Ishikawa (cell line): ENCODE results near the gene APOM.

ENCODE experiments used
- CEBPB ChIP-seq: IDR thresholded peaks from 2 replicates; pipeline ENCODE4 v1.6.1; 2012
- CREB1 ChIP-seq: IDR thresholded peaks from 2 replicates; pipeline ENCODE4 v1.6.1; 2012; ENCODE audit warnings: low read depth
- EGR1 ChIP-seq: IDR thresholded peaks from 2 replicates; pipeline ENCODE4 v1.6.1; 2012
- EP300 ChIP-seq: IDR thresholded peaks from 2 replicates; pipeline ENCODE4 v1.6.1; 2012; ENCODE audit warnings: borderline replicate concordance
- FOXM1 ChIP-seq: IDR thresholded peaks from 2 replicates; pipeline ENCODE4 v1.6.1; 2012; ENCODE audit warnings: low read depth, borderline replicate concordance
- MAX ChIP-seq: IDR thresholded peaks from 2 replicates; pipeline ENCODE4 v1.6.1; 2012
- NFIC ChIP-seq: IDR thresholded peaks from 2 replicates; pipeline ENCODE4 v1.6.1; 2012
- RAD21 ChIP-seq: IDR thresholded peaks from 2 replicates; pipeline ENCODE4 v1.6.1; 2012; ENCODE audit warnings: low read depth
- REST ChIP-seq: IDR thresholded peaks from 2 replicates; pipeline ENCODE4 v1.6.1; 2012; ENCODE audit warnings: low read depth, mild to moderate bottlenecking
- TAF1 ChIP-seq: IDR thresholded peaks from 2 replicates; pipeline ENCODE4 v1.6.1; 2012; ENCODE audit warnings: low read depth, mild to moderate bottlenecking
- TCF12 ChIP-seq: IDR thresholded peaks from 2 replicates; pipeline ENCODE4 v1.6.1; 2012; ENCODE audit warnings: low read depth
- TEAD4 ChIP-seq: IDR thresholded peaks from 2 replicates; pipeline ENCODE4 v1.6.1; 2012
- USF1 ChIP-seq: IDR thresholded peaks from 2 replicates; pipeline ENCODE4 v1.6.1; 2012
- YY1 ChIP-seq: IDR thresholded peaks from 2 replicates; pipeline ENCODE4 v1.6.1; 2012; ENCODE audit warnings: low read depth
- ZBTB7A ChIP-seq: IDR thresholded peaks from 2 replicates; pipeline ENCODE4 v1.6.1; 2012; ENCODE audit warnings: low read depth

APOM gene

GRCh38 chr6:31634131-31634530, 21.6 kb upstream of the APOM start:
- TF ChIP-seq REST, result no peak
- TF ChIP-seq CREB1, result no peak
- no peak for TF ChIP-seq YY1
- no peak for TF ChIP-seq FOXM1
- no peak for TF ChIP-seq MAX
- TF ChIP-seq TAF1, result no peak
- no peak for TF ChIP-seq NFIC
- TF ChIP-seq CEBPB, result no peak
- no peak for TF ChIP-seq TCF12

- TF ChIP-seq CEBPB, result no peak
- TF ChIP-seq TAF1, result no peak
- TF ChIP-seq FOXM1, result no peak
- no peak for TF ChIP-seq YY1
- TF ChIP-seq RAD21, result no peak
- no peak for TF ChIP-seq NFIC
- no peak for TF ChIP-seq EP300
- TF ChIP-seq USF1, result no peak
- TF ChIP-seq CREB1, result no peak
- no peak for TF ChIP-seq REST
- TF ChIP-seq TCF12, result no peak
- no peak for TF ChIP-seq ZBTB7A
- no peak for TF ChIP-seq TEAD4
- TF ChIP-seq EGR1, result no peak
- no peak for TF ChIP-seq MAX
Observed at GRCh38 chr6:31634969-31635575, 20.6 kb upstream of the APOM start.

- TF ChIP-seq TEAD4 (no peak), CEBPB (no peak), CREB1 (no peak), NFIC (no peak), EP300 (no peak), MAX (no peak), TAF1 (no peak), FOXM1 (no peak), RAD21 (no peak)
Observed at GRCh38 chr6:31636698-31637596, 18.7 kb upstream of the APOM start.

- no peak for TF ChIP-seq TAF1
- no peak for TF ChIP-seq TEAD4
- TF ChIP-seq USF1, result no peak
- no peak for TF ChIP-seq FOXM1
- TF ChIP-seq REST, result no peak
- no peak for TF ChIP-seq MAX
- no peak for TF ChIP-seq ZBTB7A
- no peak for TF ChIP-seq EP300
- TF ChIP-seq EGR1, result no peak
- TF ChIP-seq NFIC, result no peak
- TF ChIP-seq CEBPB, result no peak
- no peak for TF ChIP-seq YY1
- TF ChIP-seq CREB1, result no peak
- no peak for TF ChIP-seq TCF12
- TF ChIP-seq RAD21, result no peak
Observed at GRCh38 chr6:31639043-31639442, 16.7 kb upstream of the APOM start.
